ENCODE data around the gene MB21D2. TPM values are rescaled to one million over a fixed set of nuclear protein-coding genes. Genes with fewer than 3 reads are reported as not detected.

Gene MB21D2
- total RNA-seq, 3 donors from 2014 or later = 1.9 to 4.0 (median 2.7) TPM

DNA sequence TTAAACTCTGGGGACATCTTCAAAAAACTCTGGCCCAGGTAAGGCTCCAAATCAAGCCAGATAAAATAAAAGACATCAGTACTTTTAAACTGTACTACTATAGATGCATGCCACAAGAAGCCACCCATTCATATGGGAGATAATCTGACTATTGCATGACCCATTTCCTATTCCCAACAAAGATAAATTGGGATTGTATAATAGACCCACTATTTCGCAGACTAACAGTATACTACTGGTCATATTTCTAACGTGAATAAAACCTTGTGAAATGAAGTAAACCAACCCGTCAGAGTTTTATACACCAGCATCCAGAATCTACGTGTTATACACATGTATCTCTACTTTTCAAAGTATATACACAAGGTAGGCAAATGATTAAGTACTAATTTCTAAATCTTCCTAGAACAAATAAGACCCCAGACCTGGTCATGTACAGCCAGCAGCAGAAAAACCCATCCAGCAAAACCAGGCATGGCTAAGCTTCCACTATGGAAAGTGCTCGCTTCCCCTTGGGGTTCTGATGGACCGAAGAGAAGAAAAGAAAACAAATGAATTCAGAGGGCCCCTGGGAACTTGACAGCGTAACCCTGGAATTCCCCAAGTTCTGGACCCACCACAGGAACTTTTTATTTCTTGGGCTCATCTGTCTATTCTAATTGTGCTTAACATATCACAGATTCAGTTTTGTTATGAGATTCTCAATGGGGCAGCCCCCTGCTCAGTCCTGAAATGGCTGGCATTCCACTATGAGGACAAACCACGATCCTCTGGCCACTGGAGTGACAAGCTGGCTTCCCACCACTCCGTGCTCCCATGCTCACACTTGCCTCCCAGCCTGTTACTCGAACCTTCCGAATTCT, 69.1 kb downstream of the MB21D2 start:
- H3K4me1 ChIP-seq (ENCODE audit: low read depth) = peaks cover 13% of the 10 kb centered on the region
- intact Hi-C loops (cut with DNase I, micrococcal nuclease) = no loop called here
- no peak overlapping the region for H3K4me3 ChIP-seq
- DNase-seq (no peak), ATAC-seq (no peak)
- no peaks in the 10 kb centered on the region for H3K36me3 ChIP-seq (ENCODE audit: low read depth)
- no peaks in the 10 kb centered on the region for H3K9me3 ChIP-seq
- TF ChIP-seq, protein P1, sequence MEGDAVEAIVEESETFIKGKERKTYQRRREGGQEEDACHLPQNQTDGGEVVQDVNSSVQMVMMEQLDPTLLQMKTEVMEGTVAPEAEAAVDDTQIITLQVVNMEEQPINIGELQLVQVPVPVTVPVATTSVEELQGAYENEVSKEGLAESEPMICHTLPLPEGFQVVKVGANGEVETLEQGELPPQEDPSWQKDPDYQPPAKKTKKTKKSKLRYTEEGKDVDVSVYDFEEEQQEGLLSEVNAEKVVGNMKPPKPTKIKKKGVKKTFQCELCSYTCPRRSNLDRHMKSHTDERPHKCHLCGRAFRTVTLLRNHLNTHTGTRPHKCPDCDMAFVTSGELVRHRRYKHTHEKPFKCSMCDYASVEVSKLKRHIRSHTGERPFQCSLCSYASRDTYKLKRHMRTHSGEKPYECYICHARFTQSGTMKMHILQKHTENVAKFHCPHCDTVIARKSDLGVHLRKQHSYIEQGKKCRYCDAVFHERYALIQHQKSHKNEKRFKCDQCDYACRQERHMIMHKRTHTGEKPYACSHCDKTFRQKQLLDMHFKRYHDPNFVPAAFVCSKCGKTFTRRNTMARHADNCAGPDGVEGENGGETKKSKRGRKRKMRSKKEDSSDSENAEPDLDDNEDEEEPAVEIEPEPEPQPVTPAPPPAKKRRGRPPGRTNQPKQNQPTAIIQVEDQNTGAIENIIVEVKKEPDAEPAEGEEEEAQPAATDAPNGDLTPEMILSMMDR (IDR thresholded peaks at IDR 0.05) = no peak

DNA sequence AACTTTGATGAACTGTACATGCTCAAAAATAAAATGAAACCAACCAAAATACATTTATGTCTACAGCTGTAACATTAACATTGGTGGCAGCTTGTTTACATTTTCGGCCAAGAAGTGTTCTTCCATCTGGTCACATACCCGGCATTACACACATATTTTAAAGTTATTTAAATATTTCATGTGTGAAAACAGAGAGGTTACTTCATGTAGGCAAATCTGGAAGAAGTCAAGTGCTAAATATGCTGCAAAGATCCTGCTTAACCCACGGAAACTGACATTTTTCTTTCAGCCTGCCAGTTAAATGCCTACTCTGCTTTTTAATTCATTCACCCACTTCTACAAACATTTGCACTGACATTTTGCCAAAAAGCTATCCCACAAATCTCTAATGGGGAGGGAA, 69.7 kb downstream of the MB21D2 start:
- intact Hi-C loops (cut with DNase I, micrococcal nuclease) = no loop called here
- Histone ChIP-seq H3K9me3 (no peaks in the 10 kb centered on the region), H3K4me3 (no peak overlapping the region), H3K36me3 (ENCODE audit: low read depth) (no peaks in the 10 kb centered on the region), H3K4me1 (ENCODE audit: low read depth) (peaks cover 13% of the 10 kb centered on the region)
- no peak for ATAC-seq
- DNase-seq = no peak
- TF ChIP-seq, protein P1 (IDR thresholded peaks at IDR 0.05) = no peak

DNA sequence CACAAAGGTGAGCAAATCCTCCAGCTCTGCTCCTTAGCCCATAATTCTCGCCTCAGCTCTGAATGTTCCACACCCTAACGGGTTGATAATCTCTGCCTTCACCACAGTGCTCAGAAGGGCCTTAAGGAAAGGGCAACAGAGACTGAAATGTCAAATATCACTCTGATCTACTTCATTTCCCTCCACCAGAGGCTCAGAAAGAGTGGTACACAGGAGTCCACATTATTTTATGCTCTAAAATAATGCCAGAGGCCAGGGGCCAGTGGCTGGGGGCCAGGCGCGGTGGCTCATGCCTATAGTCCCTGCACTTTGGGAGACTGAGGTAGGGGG, 72.2 kb downstream of the MB21D2 start:
- TF ChIP-seq, protein P1 (IDR thresholded peaks at IDR 0.05) = no peak
- H3K4me3 ChIP-seq = no peak overlapping the region

DNA sequence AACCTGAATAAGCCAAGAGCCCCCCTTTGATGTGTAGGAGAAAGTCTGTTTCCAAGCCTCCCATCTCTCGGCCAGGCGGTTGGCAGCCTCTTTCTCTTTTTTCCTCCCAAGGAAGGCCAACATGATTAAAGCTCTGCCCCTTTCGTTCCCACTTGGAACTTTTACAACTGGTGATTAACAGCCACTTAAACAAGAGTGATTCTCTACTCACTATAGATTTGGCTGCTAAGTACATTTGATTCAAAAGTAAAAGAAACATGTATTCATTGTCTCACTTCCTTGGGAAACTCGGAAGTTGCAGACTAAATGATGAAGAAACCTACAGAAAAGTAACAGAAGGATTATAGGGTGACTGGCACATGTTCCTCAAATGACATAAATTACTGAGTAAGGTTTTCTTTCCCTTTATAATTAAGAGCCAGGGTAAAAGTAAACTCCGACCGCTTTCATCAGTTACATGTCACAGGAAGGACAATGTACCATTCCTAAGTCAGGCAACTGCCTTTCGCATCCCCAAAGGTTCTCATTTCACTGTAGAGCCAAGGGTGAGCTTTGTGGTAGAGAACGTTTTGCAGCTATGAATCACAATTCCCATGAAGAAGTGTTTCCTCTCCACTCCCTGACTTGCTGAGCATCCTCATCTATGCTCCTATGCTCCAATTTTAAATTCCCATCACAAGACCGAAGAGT, 72.7 kb downstream of the MB21D2 start:
- no peaks in the 10 kb centered on the region for H3K4me1 ChIP-seq (ENCODE audit: low read depth)
- intact Hi-C loops (cut with DNase I, micrococcal nuclease) = no loop called here

More for the DNA sequence above, 72.2 kb downstream of the MB21D2 start:
- no peaks in the 10 kb centered on the region for H3K4me1 ChIP-seq (ENCODE audit: low read depth)
- DNase-seq = no peak
- H3K9me3 ChIP-seq = no peaks in the 10 kb centered on the region
- no peak for ATAC-seq
- intact Hi-C loops (cut with DNase I, micrococcal nuclease) = no loop called here
- H3K36me3 ChIP-seq (ENCODE audit: low read depth) = no peaks in the 10 kb centered on the region

DNA sequence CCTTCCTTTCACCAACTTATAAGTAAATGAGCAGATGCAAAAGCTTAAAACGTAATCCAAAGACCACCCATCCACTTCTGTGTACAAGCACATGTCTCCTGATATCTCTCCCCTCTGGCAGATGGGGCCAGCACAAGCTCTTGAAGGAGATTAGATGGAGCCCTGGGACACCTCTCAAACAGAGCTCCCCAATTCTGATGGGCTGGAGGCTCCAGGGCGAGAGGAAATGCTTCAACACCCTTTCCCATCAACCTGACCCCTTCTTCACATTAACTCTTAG, 73.2 kb downstream of the MB21D2 start:
- no peak for DNase-seq
- intact Hi-C loops (cut with DNase I, micrococcal nuclease) = no loop called here
- no peak for ATAC-seq
- no peaks in the 10 kb centered on the region for H3K9me3 ChIP-seq
- H3K4me1 ChIP-seq (ENCODE audit: low read depth) = no peaks in the 10 kb centered on the region
- TF ChIP-seq, protein P1 (IDR thresholded peaks at IDR 0.05) = no peak
- no peak overlapping the region for H3K4me3 ChIP-seq
- H3K36me3 ChIP-seq (ENCODE audit: low read depth) = no peaks in the 10 kb centered on the region

More for the DNA sequence above, 72.7 kb downstream of the MB21D2 start:
- ATAC-seq (no peak), DNase-seq (no peak)
- TF ChIP-seq, protein P1 (IDR thresholded peaks at IDR 0.05) = no peak
- Histone ChIP-seq H3K4me3 (no peak overlapping the region), H3K36me3 (ENCODE audit: low read depth) (no peaks in the 10 kb centered on the region), H3K9me3 (no peaks in the 10 kb centered on the region)

All from mucosa of descending colon (tissue), 3 donors.